ENCODE data around the gene FGFBP3. TPM values are rescaled to one million over a fixed set of nuclear protein-coding genes. Genes with fewer than 3 reads are reported as not detected.
A peak's percentile ranks its signal among the peaks of the same experiment; 100 is the strongest.

The FGFBP3 gene
- total RNA-seq, 4 donors from 2014 or later, result 0.96 to 2.6 (median 2.0) TPM

- no peak for TF ChIP-seq CTCF (IDR thresholded peaks at IDR 0.05)
- no peak for TF ChIP-seq POLR2A (IDR thresholded peaks at IDR 0.05)
- no peak overlapping the region for H3K27ac ChIP-seq
- no peak overlapping the region for H3K4me3 ChIP-seq (replicated peaks in 1 of 3)
- no peaks in the 10 kb centered on the region for H3K4me1 ChIP-seq
- H3K27me3 ChIP-seq, result no peaks in the 10 kb centered on the region
- intact Hi-C loops (cut with DNase I), result no loop called here
- no peaks in the 10 kb centered on the region for H3K9me3 ChIP-seq
- H3K36me3 ChIP-seq, result no peaks in the 10 kb centered on the region
- DNase-seq, result no peak
- 100% methylated on average over 2 of the region's 2 CpGs for WGBS, 2 donors
Measured at GRCh38 chr10:91893051-91893450, 16.2 kb downstream of the FGFBP3 start.

GRCh38 chr10:91891125-91892001 lies 17.9 kb downstream of the FGFBP3 start:
- no peak for DNase-seq
- Histone ChIP-seq H3K4me1 (no peaks in the 10 kb centered on the region), H3K36me3 (no peaks in the 10 kb centered on the region), H3K27me3 (no peaks in the 10 kb centered on the region), H3K4me3 (replicated peaks in 1 of 3) (no peak overlapping the region), H3K27ac (no peak overlapping the region), H3K9me3 (no peaks in the 10 kb centered on the region)
- TF ChIP-seq POLR2A (IDR thresholded peaks at IDR 0.05), result no peak
- TF ChIP-seq CTCF (IDR thresholded peaks at IDR 0.05), result no peak
- 88 to 90% methylated on average over 1 of the region's 1 CpG for WGBS, 2 donors
- intact Hi-C loops (cut with DNase I), result no loop called here

- Histone ChIP-seq H3K9me3 (no peaks in the 10 kb centered on the region), H3K4me1 (peaks cover 6 to 16% of the 10 kb centered on the region in 2 donors), H3K27me3 (no peaks in the 10 kb centered on the region), H3K27ac (peak overlapping the region; percentile 7 to 38 (median 23)), H3K4me3 (replicated peaks in 1 of 3) (peak overlapping the region; percentile 21 to 41 (median 35)), H3K36me3 (no peaks in the 10 kb centered on the region)
- 1 to 2% methylated on average over 32 to 54 of the region's 59 CpGs for WGBS, 2 donors
- TF ChIP-seq CTCF (IDR thresholded peaks at IDR 0.05) (no peak), POLR2A (IDR thresholded peaks at IDR 0.05) (peak in 1 of 2 donors; percentile 15)
- intact Hi-C loops (cut with DNase I), result no loop called here
- peak; percentile 47 to 57 for DNase-seq
Measured at GRCh38 chr10:91887272-91888076, 21.8 kb downstream of the FGFBP3 start.

- DNase-seq, result no peak
- Histone ChIP-seq H3K27ac (peak overlapping the region in 2 of 3 donors; percentile 7 to 23), H3K9me3 (no peaks in the 10 kb centered on the region), H3K4me1 (peaks cover 6 to 16% of the 10 kb centered on the region in 2 donors), H3K4me3 (replicated peaks in 1 of 3) (peak overlapping the region in 2 of 3 donors; percentile 35 to 41), H3K36me3 (no peaks in the 10 kb centered on the region), H3K27me3 (no peaks in the 10 kb centered on the region)
- TF ChIP-seq CTCF (IDR thresholded peaks at IDR 0.05), result no peak
- TF ChIP-seq POLR2A (IDR thresholded peaks at IDR 0.05), result no peak
- intact Hi-C loops (cut with DNase I), result no loop called here
- WGBS, 2 donors, result 17 to 24% methylated on average over 6 of the region's 6 CpGs
Measured at GRCh38 chr10:91886954-91887271, 22.4 kb downstream of the FGFBP3 start.

Measured in thyroid gland (tissue), 4 donors.